HepG2 (cell line): ENCODE data around the gene PCIF1. TPM values are rescaled to one million over a fixed set of nuclear protein-coding genes. Genes with fewer than 3 reads are reported as not detected.
A peak's percentile ranks its signal among the peaks of the same experiment; 100 is the strongest.

Source experiments
- FOXM1 ChIP-seq: sonication (generic); formaldehyde crosslinking; IDR thresholded peaks from 2 replicates; pipeline ENCODE4 v1.5.0; 2020; ENCODE audit warnings: missing genetic modification reagents
- KAT7 ChIP-seq: IDR thresholded peaks from 2 replicates; pipeline ENCODE4 v1.6.1; 2018; ENCODE audit warnings: borderline replicate concordance, missing compliant biosample characterization
- MED1 ChIP-seq: sonication (generic); formaldehyde crosslinking; IDR thresholded peaks from 2 replicates; pipeline ENCODE4 v1.4.0; 2020; ENCODE audit warnings: missing genetic modification reagents
- NKX3-1 ChIP-seq: sonication (generic); formaldehyde crosslinking; IDR thresholded peaks from 2 replicates; pipeline ENCODE4 v1.5.0; 2020; ENCODE audit warnings: missing genetic modification reagents
- PCBP2 ChIP-seq: fragments of 200-400 bp; formaldehyde crosslinking; optimal IDR thresholded peaks from 2 replicates; pipeline ENCODE3; 2018; ENCODE audit warnings: low read length, low read depth; ENCODE audit not compliant: poor library complexity, severe bottlenecking
- SP140L ChIP-seq: sonication (generic); formaldehyde crosslinking; IDR thresholded peaks from 2 replicates; pipeline ENCODE4 v1.4.0; 2020; ENCODE audit warnings: missing genetic modification reagents, borderline replicate concordance
- SP5 ChIP-seq: IDR thresholded peaks from 2 replicates; pipeline ENCODE4 v1.6.1; 2016; ENCODE audit warnings: low read depth, borderline replicate concordance
- SUZ12 ChIP-seq: fragments of 150-350 bp; IDR thresholded peaks from 2 replicates; pipeline ENCODE4 v1.6.1; 2014; ENCODE audit warnings: low read depth, low read length
- TCF7 ChIP-seq: sonication (generic); IDR thresholded peaks from 2 replicates; pipeline ENCODE4 v1.6.1; 2016; ENCODE audit warnings: antibody characterized with exemption, low read depth
- TSC22D2 ChIP-seq: sonication (generic); formaldehyde crosslinking; IDR thresholded peaks from 2 replicates; pipeline ENCODE4 v1.5.1; 2020; ENCODE audit warnings: missing genetic modification reagents, mild to moderate bottlenecking, borderline replicate concordance
- ZEB1 ChIP-seq: IDR thresholded peaks from 2 replicates; pipeline ENCODE4 v1.6.1; 2012; ENCODE audit warnings: mild to moderate bottlenecking, low read depth, inconsistent platforms; ENCODE audit not compliant: insufficient replicate concordance
- ZFP41 ChIP-seq: sonication (generic); formaldehyde crosslinking; IDR thresholded peaks from 2 replicates; pipeline ENCODE4 v1.4.0; 2020; ENCODE audit warnings: mild to moderate bottlenecking, missing genetic modification reagents, borderline replicate concordance
- ZMYM2 ChIP-seq: sonication (generic); formaldehyde crosslinking; IDR thresholded peaks from 2 replicates; pipeline ENCODE4 v1.8.0; 2022; ENCODE audit warnings: mild to moderate bottlenecking, missing genetic modification reagents
- ZNF562 ChIP-seq: sonication (generic); formaldehyde crosslinking; IDR thresholded peaks from 2 replicates; pipeline ENCODE4 v1.8.0; 2022; ENCODE audit warnings: missing genetic modification reagents, borderline replicate concordance
- ZNF607 ChIP-seq: sonication (generic); formaldehyde crosslinking; IDR thresholded peaks from 2 replicates; pipeline ENCODE4 v1.5.1; 2020; ENCODE audit warnings: missing genetic modification reagents, mild to moderate bottlenecking, borderline replicate concordance
- ZNF747 ChIP-seq: sonication (generic); formaldehyde crosslinking; IDR thresholded peaks from 2 replicates; pipeline ENCODE4 v1.8.1; 2023; ENCODE audit warnings: missing genetic modification reagents, mild to moderate bottlenecking, borderline replicate concordance
- ZNF839 ChIP-seq: sonication (generic); formaldehyde crosslinking; IDR thresholded peaks from 2 replicates; pipeline ENCODE4 v1.4.0; 2020; ENCODE audit warnings: missing genetic modification reagents, mild to moderate bottlenecking, borderline replicate concordance
- polyA plus RNA-seq, 8 experiments: library from polyadenylated mRNA; depleted of rRNA in 3 of 8; stranded (reverse) in 7 of 8; unstranded in 1 of 8; fragments of >200 nt; fragmentation: Illumina TruSeq in 4 of 8; extraction: Trizol in 4 of 8; gene quantifications; 2 replicates each; pipeline versions ENCODE4 v1.2.1 to v1.2.3, GENCODE V29; 2011 to 2016; ENCODE audit warnings: low read depth in 4 of 8, missing spikeins in 1 of 8, mixed read lengths in 1 of 8; ENCODE audit not compliant: insufficient read depth in 1 of 8
- total RNA-seq, 5 experiments: library from RNA; depleted of rRNA; stranded (reverse); fragments of >200 nt; fragmentation: Illumina TruSeq; extraction: Trizol; gene quantifications; 2 replicates each; pipeline ENCODE4 v1.2.3, GENCODE V29; 2016; ENCODE audit warnings: low read depth in 1 of 5
- TF ChIP-seq, protein P1 (sequence below): sonication (generic); formaldehyde crosslinking; IDR thresholded peaks from 2 replicates; pipeline ENCODE4 v1.4.0; 2020; ENCODE audit warnings: missing genetic modification reagents
- TF ChIP-seq, protein P2 (sequence below): sonication (generic); formaldehyde crosslinking; IDR thresholded peaks from 2 replicates; pipeline ENCODE4 v1.4.0; 2020; ENCODE audit warnings: mild to moderate bottlenecking, missing genetic modification reagents
- TF ChIP-seq, protein P3 (sequence below): sonication (generic); formaldehyde crosslinking; IDR thresholded peaks from 2 replicates; pipeline ENCODE4 v1.9.0; 2021; ENCODE audit warnings: missing genetic modification reagents, mild to moderate bottlenecking, borderline replicate concordance
- TF ChIP-seq, protein P4 (sequence below): sonication (generic); formaldehyde crosslinking; IDR thresholded peaks from 2 replicates; pipeline ENCODE4 v1.8.0; 2022; ENCODE audit warnings: low read depth, missing genetic modification reagents
- TF ChIP-seq, protein P5 (sequence below): sonication (generic); formaldehyde crosslinking; IDR thresholded peaks from 2 replicates; pipeline ENCODE4 v1.4.0; 2020; ENCODE audit warnings: mild to moderate bottlenecking, missing genetic modification reagents

Gene PCIF1
- total and polyA plus RNA-seq, 2 of the 13 experiments (the other 11 are each of a cell fraction or from before 2014, with no cell fraction given) = 20.9 to 24.4 TPM

DNA sequence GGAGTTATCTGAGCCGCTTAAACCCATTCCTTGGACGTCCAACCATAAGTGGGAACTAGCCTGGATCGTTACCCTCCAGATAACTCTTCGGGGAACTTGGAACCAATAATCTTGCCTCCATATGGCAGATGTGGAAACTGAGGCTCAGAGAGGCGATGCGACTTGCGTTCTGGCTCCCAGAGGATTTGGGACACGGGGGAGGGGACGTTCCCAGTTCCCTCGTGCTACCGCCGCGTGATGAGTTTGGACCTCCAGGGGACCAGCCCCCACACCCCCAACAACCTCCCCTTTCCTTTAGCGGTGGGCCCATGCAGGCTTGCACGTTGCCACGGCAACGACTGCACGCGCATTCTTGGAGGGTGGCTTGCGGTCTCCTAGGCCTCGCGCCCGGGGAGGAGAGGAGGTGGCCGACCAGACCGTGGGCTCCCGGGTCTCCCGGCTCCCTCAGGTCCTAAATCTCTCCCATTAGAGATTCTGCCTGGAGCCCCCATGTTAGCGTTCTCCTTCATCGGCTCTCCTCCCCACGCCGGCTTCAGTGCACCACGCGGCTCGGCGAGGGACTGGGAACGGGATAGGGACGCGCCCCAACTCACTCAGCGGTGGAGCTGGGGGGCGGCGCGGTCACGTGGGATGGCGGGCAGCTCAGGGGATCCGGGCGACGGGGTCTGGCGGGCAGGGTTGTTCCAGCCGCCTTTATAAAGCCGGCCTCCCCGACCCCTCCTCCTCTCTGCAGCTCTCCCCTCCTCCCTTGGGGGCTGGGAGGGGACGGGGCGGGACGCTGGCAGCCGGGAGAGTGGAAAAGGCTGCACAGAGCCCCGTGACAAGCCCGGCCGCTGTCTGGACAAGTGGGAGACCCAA is 22.8 kb upstream of the PCIF1 start, which contains the start of gene PLTP (continued):
- TF ChIP-seq ZFP41 (CRISPR knock-in tag) (no peak; the same call in 1 of the 2 replicates), FOXM1 (no peak), ZNF607 (CRISPR knock-in tag) (no peak; the same call in 1 of the 2 replicates), SUZ12 (no peak), SP5 (CRISPR knock-in tag) (peak; percentile 35; the same call in 1 of the 2 replicates), TSC22D2 (no peak), MED1 (CRISPR knock-in tag) (no peak), ZNF839 (CRISPR knock-in tag) (no peak), ZNF562 (CRISPR knock-in tag) (no peak), ZNF747 (CRISPR knock-in tag) (no peak), KAT7 (CRISPR knock-in tag) (no peak), ZEB1 (no peak), TCF7 (no peak), NKX3-1 (no peak), ZMYM2 (CRISPR knock-in tag) (0 out of 2 replicates have a peak, but pooled peaks have one; percentile 18), SP140L (no peak), PCBP2 (no peak)
- TF ChIP-seq, protein P1, sequence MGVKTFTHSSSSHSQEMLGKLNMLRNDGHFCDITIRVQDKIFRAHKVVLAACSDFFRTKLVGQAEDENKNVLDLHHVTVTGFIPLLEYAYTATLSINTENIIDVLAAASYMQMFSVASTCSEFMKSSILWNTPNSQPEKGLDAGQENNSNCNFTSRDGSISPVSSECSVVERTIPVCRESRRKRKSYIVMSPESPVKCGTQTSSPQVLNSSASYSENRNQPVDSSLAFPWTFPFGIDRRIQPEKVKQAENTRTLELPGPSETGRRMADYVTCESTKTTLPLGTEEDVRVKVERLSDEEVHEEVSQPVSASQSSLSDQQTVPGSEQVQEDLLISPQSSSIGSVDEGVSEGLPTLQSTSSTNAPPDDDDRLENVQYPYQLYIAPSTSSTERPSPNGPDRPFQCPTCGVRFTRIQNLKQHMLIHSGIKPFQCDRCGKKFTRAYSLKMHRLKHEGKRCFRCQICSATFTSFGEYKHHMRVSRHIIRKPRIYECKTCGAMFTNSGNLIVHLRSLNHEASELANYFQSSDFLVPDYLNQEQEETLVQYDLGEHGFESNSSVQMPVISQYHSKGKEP (CRISPR knock-in tag) = no peak
- TF ChIP-seq, protein P2, sequence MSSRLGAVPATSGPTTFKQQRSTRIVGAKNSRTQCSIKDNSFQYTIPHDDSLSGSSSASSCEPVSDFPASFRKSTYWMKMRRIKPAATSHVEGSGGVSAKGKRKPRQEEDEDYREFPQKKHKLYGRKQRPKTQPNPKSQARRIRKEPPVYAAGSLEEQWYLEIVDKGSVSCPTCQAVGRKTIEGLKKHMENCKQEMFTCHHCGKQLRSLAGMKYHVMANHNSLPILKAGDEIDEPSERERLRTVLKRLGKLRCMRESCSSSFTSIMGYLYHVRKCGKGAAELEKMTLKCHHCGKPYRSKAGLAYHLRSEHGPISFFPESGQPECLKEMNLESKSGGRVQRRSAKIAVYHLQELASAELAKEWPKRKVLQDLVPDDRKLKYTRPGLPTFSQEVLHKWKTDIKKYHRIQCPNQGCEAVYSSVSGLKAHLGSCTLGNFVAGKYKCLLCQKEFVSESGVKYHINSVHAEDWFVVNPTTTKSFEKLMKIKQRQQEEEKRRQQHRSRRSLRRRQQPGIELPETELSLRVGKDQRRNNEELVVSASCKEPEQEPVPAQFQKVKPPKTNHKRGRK (CRISPR knock-in tag) = no peak
- TF ChIP-seq, protein P3, sequence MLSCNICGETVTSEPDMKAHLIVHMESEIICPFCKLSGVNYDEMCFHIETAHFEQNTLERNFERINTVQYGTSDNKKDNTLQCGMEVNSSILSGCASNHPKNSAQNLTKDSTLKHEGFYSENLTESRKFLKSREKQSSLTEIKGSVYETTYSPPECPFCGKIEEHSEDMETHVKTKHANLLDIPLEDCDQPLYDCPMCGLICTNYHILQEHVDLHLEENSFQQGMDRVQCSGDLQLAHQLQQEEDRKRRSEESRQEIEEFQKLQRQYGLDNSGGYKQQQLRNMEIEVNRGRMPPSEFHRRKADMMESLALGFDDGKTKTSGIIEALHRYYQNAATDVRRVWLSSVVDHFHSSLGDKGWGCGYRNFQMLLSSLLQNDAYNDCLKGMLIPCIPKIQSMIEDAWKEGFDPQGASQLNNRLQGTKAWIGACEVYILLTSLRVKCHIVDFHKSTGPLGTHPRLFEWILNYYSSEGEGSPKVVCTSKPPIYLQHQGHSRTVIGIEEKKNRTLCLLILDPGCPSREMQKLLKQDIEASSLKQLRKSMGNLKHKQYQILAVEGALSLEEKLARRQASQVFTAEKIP (CRISPR knock-in tag) = no peak
- TF ChIP-seq, protein P4, sequence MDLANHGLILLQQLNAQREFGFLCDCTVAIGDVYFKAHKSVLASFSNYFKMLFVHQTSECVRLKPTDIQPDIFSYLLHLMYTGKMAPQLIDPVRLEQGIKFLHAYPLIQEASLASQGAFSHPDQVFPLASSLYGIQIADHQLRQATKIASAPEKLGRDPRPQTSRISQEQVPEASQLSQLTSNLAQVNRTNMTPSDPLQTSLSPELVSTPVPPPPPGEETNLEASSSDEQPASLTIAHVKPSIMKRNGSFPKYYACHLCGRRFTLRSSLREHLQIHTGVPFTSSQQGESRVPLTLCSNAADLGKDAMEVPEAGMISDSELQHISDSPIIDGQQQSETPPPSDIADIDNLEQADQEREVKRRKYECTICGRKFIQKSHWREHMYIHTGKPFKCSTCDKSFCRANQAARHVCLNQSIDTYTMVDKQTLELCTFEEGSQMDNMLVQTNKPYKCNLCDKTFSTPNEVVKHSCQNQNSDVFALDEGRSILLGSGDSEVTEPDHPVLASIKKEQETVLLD (CRISPR knock-in tag) = 0 out of 2 replicates have a peak, but pooled peaks have one; percentile 37
- TF ChIP-seq, protein P5, sequence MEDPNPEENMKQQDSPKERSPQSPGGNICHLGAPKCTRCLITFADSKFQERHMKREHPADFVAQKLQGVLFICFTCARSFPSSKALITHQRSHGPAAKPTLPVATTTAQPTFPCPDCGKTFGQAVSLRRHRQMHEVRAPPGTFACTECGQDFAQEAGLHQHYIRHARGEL (CRISPR knock-in tag) = no peak
